GM23338 (cell line): ENCODE results near the gene MTHFD2. TPM values are rescaled to one million over a fixed set of nuclear protein-coding genes. Genes with fewer than 3 reads are reported as not detected.

Source experiments
- ATAC-seq: fragments of 200-7000 bp; cut with Tn5 transposase; 3 replicates; pipeline ENCODE4 v1.9.1; 2020
- DNase-seq: peaks from one replicate; pipeline ENCODE4 v3.0.0-alpha.2; 2015; ENCODE audit warnings: low spot score
- H2AFZ ChIP-seq: fragments of 200-600 bp; sonication (generic); 2 replicates; pipeline ENCODE4 v1.8.0; 2016; ENCODE audit warnings: antibody characterized with exemption, mild to moderate bottlenecking, moderate library complexity
- H3F3A ChIP-seq: fragments of 200-600 bp; sonication (generic); replicated peaks from 2 replicates; pipeline ENCODE4 v1.8.0; 2017; ENCODE audit warnings: antibody characterized with exemption, mixed run types, low read depth
- H3K27ac ChIP-seq: fragments of 200-600 bp; sonication (generic); 2 replicates; pipeline ENCODE4 v1.6.1; 2016; ENCODE audit warnings: low read depth
- H3K27me3 ChIP-seq: fragments of 200-600 bp; sonication (generic); 2 replicates; pipeline ENCODE4 v1.8.0; 2016; ENCODE audit warnings: mild to moderate bottlenecking, mixed run types, moderate library complexity; ENCODE audit not compliant: insufficient read depth
- H3K36me3 ChIP-seq: fragments of 200-600 bp; sonication (generic); 2 replicates; pipeline ENCODE4 v1.8.0; 2016; ENCODE audit warnings: mild to moderate bottlenecking; ENCODE audit not compliant: insufficient read depth
- H3K4me1 ChIP-seq: fragments of 200-600 bp; sonication (generic); 2 replicates; pipeline ENCODE4 v1.8.0; 2016; ENCODE audit warnings: mild to moderate bottlenecking, moderate library complexity; ENCODE audit not compliant: insufficient read depth
- H3K4me2 ChIP-seq: fragments of 200-600 bp; sonication (generic); 2 replicates; pipeline ENCODE4 v1.7.1; 2017; ENCODE audit warnings: mixed run types
- H3K4me3 ChIP-seq: fragments of 200-600 bp; sonication (generic); 2 replicates; pipeline ENCODE4 v1.6.1; 2016; ENCODE audit warnings: mixed run types
- H3K79me2 ChIP-seq: fragments of 200-600 bp; sonication (generic); replicated peaks from 2 replicates; pipeline ENCODE4 v1.8.0; 2017; ENCODE audit warnings: mild to moderate bottlenecking; ENCODE audit not compliant: insufficient read depth
- H3K9me2 ChIP-seq: fragments of 200-600 bp; sonication (generic); 2 replicates; pipeline ENCODE4 v1.8.0; 2017; ENCODE audit not compliant: insufficient read depth
- H4K20me1 ChIP-seq: fragments of 200-600 bp; sonication (generic); replicated peaks from 2 replicates; pipeline ENCODE4 v1.8.0; 2017; ENCODE audit warnings: mild to moderate bottlenecking; ENCODE audit not compliant: insufficient read depth
- H3K27ac Mint-ChIP-seq: 2 replicates; pipeline ENCODE4 v1.8.0; 2020; ENCODE audit warnings: inconsistent platforms, mild to moderate bottlenecking, moderate library complexity, mixed read lengths
- H3K27me3 Mint-ChIP-seq: 3 replicates; pipeline ENCODE4 v1.8.0; 2022; ENCODE audit warnings: low read depth, mild to moderate bottlenecking, moderate library complexity, mixed read lengths, inconsistent platforms; ENCODE audit not compliant: insufficient read depth, poor library complexity
- H3K36me3 Mint-ChIP-seq: 3 replicates; pipeline ENCODE4 v1.8.0; 2021; ENCODE audit warnings: low read depth, mild to moderate bottlenecking, inconsistent platforms, moderate library complexity, mixed read lengths
- H3K4me1 Mint-ChIP-seq: 3 replicates; pipeline ENCODE4 v1.8.0; 2020; ENCODE audit warnings: mild to moderate bottlenecking, inconsistent platforms, mixed read lengths
- H3K4me3 Mint-ChIP-seq: 3 replicates; pipeline ENCODE4 v1.8.0; 2021; ENCODE audit warnings: moderate library complexity, mild to moderate bottlenecking, inconsistent platforms, mixed read lengths
- H3K9me3 Mint-ChIP-seq: 3 replicates; pipeline ENCODE4 v1.8.0; 2020; ENCODE audit warnings: moderate library complexity, mild to moderate bottlenecking, inconsistent platforms, mixed read lengths
- NANOG ChIP-seq: IDR thresholded peaks from 2 replicates; pipeline ENCODE4 v1.6.1; 2016; ENCODE audit warnings: antibody characterized with exemption, borderline replicate concordance
- POLR2AphosphoS5 ChIP-seq: IDR thresholded peaks from 2 replicates; pipeline ENCODE4 v1.6.1; 2016; ENCODE audit warnings: antibody characterized with exemption, low read depth
- STAT1 ChIP-seq: IDR thresholded peaks from one replicate; pipeline ENCODE4 v1.6.1; 2016; ENCODE audit warnings: antibody characterized with exemption; ENCODE audit not compliant: unreplicated experiment
- ZNF114 ChIP-seq: fragments of 250-450 bp; sonication (Bioruptor Pico); IDR thresholded peaks from 2 replicates; pipeline ENCODE4 v1.5.0; 2020; ENCODE audit warnings: mild to moderate bottlenecking, moderate library complexity
- ZNF331 ChIP-seq: fragments of 250-450 bp; sonication (Bioruptor Pico); IDR thresholded peaks from 2 replicates; pipeline ENCODE4 v1.5.0; 2020; ENCODE audit warnings: low read depth, mild to moderate bottlenecking, moderate library complexity
- long read RNA-seq: library from polyadenylated mRNA; unstranded; transcript quantifications from one replicate; pipeline ENCODE4 v2.0.0, GENCODE V29; 2020; ENCODE audit not compliant: unreplicated experiment
- polyA plus RNA-seq: library from polyadenylated mRNA; unstranded; fragments of >200 nt; fragmentation: Nextera tagmentation; extraction: Ambion mirVana; gene quantifications from 2 replicates; pipeline ENCODE4 v1.2.1, GENCODE V29; 2016
- total RNA-seq: library from RNA; depleted of rRNA; stranded (reverse); fragments of >200 nt; shearing (Covaris generic); gene quantifications from 2 replicates; pipeline ENCODE4 v1.2.3, GENCODE V29; 2014; rRNA removed
- TF ChIP-seq, protein P1 (sequence below): IDR thresholded peaks from 2 replicates; pipeline ENCODE4 v1.6.1; 2016; ENCODE audit warnings: antibody characterized with exemption
- TF ChIP-seq, protein P2 (sequence below): IDR thresholded peaks from one replicate; pipeline ENCODE4 v1.6.1; 2018; ENCODE audit warnings: antibody characterized with exemption; ENCODE audit not compliant: unreplicated experiment
- TF ChIP-seq, protein P3 (sequence below), 2 experiments: fragments of 200-600 bp in 1 of 2; sonication (generic) in 1 of 2; conservative IDR thresholded peaks; 2 replicates each; pipeline versions ENCODE4 v1.5.1 to v1.6.1; 2016 to 2017; ENCODE audit warnings: antibody characterized with exemption in 2 of 2, low read depth in 2 of 2, mild to moderate bottlenecking in 2 of 2, moderate library complexity in 1 of 2

The MTHFD2 gene
- total RNA-seq = 281 and 321 TPM in 2 replicates
- 279 and 305 TPM in 2 replicates for polyA plus RNA-seq
- long read RNA-seq, full-length matches to known transcripts = 450 of 584 reads
- long read RNA-seq, partial matches to known transcripts = 15 of 584 reads
- long read RNA-seq, other reads (novel, unspliced or antisense) = 119 of 584 reads

GRCh38 chr2:74198461-74199274 is at the start of gene MTHFD2:
MTHFD2 (plus strand) TSS chr2:74198615; CDS start chr2:74198642, 27 bp downstream.
- peaks cover 24% of the 10 kb centered on the region for H3K36me3 ChIP-seq
- no peaks in the 10 kb centered on the region for H3K27me3 ChIP-seq
- no peak within 1 kb of the TSS for H2AFZ ChIP-seq
- Mint-ChIP-seq H3K9me3 (peaks cover 8% of the 10 kb centered on the region; the same call in 2 of the 3 replicates), H3K4me1 (peaks cover 31% of the 10 kb centered on the region), H3K36me3 (peaks cover 49% of the 10 kb centered on the region), H3K4me3 (peak within 1 kb of the TSS; percentile 99), H3K27me3 (peaks cover 24% of the 10 kb centered on the region), H3K27ac (peak within 1 kb of the TSS; percentile 100)
- H3K4me2 ChIP-seq = peak within 1 kb of the TSS; percentile 86
- no peak for TF ChIP-seq ZNF331
- TF ChIP-seq, protein P1, sequence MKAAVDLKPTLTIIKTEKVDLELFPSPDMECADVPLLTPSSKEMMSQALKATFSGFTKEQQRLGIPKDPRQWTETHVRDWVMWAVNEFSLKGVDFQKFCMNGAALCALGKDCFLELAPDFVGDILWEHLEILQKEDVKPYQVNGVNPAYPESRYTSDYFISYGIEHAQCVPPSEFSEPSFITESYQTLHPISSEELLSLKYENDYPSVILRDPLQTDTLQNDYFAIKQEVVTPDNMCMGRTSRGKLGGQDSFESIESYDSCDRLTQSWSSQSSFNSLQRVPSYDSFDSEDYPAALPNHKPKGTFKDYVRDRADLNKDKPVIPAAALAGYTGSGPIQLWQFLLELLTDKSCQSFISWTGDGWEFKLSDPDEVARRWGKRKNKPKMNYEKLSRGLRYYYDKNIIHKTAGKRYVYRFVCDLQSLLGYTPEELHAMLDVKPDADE = peak; percentile 53
- TF ChIP-seq, protein P2, sequence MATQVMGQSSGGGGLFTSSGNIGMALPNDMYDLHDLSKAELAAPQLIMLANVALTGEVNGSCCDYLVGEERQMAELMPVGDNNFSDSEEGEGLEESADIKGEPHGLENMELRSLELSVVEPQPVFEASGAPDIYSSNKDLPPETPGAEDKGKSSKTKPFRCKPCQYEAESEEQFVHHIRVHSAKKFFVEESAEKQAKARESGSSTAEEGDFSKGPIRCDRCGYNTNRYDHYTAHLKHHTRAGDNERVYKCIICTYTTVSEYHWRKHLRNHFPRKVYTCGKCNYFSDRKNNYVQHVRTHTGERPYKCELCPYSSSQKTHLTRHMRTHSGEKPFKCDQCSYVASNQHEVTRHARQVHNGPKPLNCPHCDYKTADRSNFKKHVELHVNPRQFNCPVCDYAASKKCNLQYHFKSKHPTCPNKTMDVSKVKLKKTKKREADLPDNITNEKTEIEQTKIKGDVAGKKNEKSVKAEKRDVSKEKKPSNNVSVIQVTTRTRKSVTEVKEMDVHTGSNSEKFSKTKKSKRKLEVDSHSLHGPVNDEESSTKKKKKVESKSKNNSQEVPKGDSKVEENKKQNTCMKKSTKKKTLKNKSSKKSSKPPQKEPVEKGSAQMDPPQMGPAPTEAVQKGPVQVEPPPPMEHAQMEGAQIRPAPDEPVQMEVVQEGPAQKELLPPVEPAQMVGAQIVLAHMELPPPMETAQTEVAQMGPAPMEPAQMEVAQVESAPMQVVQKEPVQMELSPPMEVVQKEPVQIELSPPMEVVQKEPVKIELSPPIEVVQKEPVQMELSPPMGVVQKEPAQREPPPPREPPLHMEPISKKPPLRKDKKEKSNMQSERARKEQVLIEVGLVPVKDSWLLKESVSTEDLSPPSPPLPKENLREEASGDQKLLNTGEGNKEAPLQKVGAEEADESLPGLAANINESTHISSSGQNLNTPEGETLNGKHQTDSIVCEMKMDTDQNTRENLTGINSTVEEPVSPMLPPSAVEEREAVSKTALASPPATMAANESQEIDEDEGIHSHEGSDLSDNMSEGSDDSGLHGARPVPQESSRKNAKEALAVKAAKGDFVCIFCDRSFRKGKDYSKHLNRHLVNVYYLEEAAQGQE = peak; percentile 11
- TF ChIP-seq POLR2AphosphoS5 = peak; percentile 99
- TF ChIP-seq, protein P3, sequence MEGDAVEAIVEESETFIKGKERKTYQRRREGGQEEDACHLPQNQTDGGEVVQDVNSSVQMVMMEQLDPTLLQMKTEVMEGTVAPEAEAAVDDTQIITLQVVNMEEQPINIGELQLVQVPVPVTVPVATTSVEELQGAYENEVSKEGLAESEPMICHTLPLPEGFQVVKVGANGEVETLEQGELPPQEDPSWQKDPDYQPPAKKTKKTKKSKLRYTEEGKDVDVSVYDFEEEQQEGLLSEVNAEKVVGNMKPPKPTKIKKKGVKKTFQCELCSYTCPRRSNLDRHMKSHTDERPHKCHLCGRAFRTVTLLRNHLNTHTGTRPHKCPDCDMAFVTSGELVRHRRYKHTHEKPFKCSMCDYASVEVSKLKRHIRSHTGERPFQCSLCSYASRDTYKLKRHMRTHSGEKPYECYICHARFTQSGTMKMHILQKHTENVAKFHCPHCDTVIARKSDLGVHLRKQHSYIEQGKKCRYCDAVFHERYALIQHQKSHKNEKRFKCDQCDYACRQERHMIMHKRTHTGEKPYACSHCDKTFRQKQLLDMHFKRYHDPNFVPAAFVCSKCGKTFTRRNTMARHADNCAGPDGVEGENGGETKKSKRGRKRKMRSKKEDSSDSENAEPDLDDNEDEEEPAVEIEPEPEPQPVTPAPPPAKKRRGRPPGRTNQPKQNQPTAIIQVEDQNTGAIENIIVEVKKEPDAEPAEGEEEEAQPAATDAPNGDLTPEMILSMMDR (conservative IDR thresholded peaks at IDR 0.05; ENCODE audit: low read depth in 2 of 2) = peak; percentile 53 to 70
- ATAC-seq = peak; percentile 88
- peaks cover 35% of the 10 kb centered on the region for H3K4me1 ChIP-seq
- DNase-seq = peak; percentile 100
- H3K79me2 ChIP-seq = peaks cover 52% of the 10 kb centered on the region
- H4K20me1 ChIP-seq = peaks cover 45% of the 10 kb centered on the region
- H3F3A ChIP-seq = no peaks in the 10 kb centered on the region
- H3K9me2 ChIP-seq = no peaks in the 10 kb centered on the region
- peak within 1 kb of the TSS; percentile 95 for H3K4me3 ChIP-seq
- peak within 1 kb of the TSS; percentile 98 for H3K27ac ChIP-seq

GRCh38 chr2:74149247-74149525 is 49.2 kb upstream of the MTHFD2 start:
- Histone ChIP-seq H4K20me1 (no peaks in the 10 kb centered on the region; the same call in 1 of the 2 replicates), H3F3A (peaks cover 4% of the 10 kb centered on the region; the same call in 1 of the 2 replicates), H3K4me1 (peaks cover 19% of the 10 kb centered on the region), H2AFZ (no peak overlapping the region), H3K27ac (no peak overlapping the region), H3K36me3 (no peaks in the 10 kb centered on the region), H3K79me2 (peaks cover 6% of the 10 kb centered on the region; the same call in 1 of the 2 replicates), H3K27me3 (no peaks in the 10 kb centered on the region), H3K4me2 (peak overlapping the region; percentile 99), H3K9me2 (no peaks in the 10 kb centered on the region), H3K4me3 (peak overlapping the region; percentile 98)
- Mint-ChIP-seq H3K4me1 (peaks cover 11% of the 10 kb centered on the region), H3K4me3 (no peak overlapping the region), H3K27me3 (no peaks in the 10 kb centered on the region), H3K9me3 (no peaks in the 10 kb centered on the region), H3K36me3 (peaks cover 23% of the 10 kb centered on the region), H3K27ac (no peak overlapping the region)
- peak; percentile 31 for DNase-seq
- ATAC-seq = peak; percentile 4; the same call in 2 of the 3 replicates
- no peak for TF ChIP-seq ZNF114 (CRISPR knock-in tag)
- TF ChIP-seq STAT1 = no peak
- TF ChIP-seq, protein P3 (conservative IDR thresholded peaks at IDR 0.05; ENCODE audit: low read depth in 2 of 2) = no peak
- no peak for TF ChIP-seq NANOG
- no peak for TF ChIP-seq ZNF331
- TF ChIP-seq, protein P2 = no peak
